ENCODE data around the gene CEP128. TPM values are rescaled to one million over a fixed set of nuclear protein-coding genes. Genes with fewer than 3 reads are reported as not detected.

The CEP128 gene
- total RNA-seq, 5 donors from 2014 or later (not counting 1 experiment from before 2014, with no cell fraction given) = 12.6 to 24.8 (median 15.2) TPM

GRCh38 chr14:80627745-80628144 lies 313.8 kb downstream of the CEP128 start:
- CTCF ChIA-PET = no interaction called here
- H3K36me3 ChIP-seq (ENCODE audit: control insufficient read depth in 2 of 2, extremely low read depth in 1 of 2, insufficient read depth in 1 of 2, low read length in 1 of 2) = no peaks in the 10 kb centered on the region
- H3K27ac ChIP-seq (ENCODE audit: low read length) = no peak overlapping the region
- H3K4me1 ChIP-seq (ENCODE audit: control insufficient read depth in 1 of 2, extremely low read depth in 1 of 2, insufficient read depth in 2 of 2, low read length in 2 of 2) = no peaks in the 10 kb centered on the region
- no peaks in the 10 kb centered on the region for H3K36me3 Mint-ChIP-seq
- peaks cover 8 to 14% (median 11%) of the 10 kb centered on the region in 3 donors for H3K9me3 Mint-ChIP-seq
- no peak overlapping the region for H3K4me3 ChIP-seq (ENCODE audit: control insufficient read depth in 1 of 2, extremely low read depth in 1 of 2, low read length in 1 of 2)
- POLR2A ChIA-PET = no interaction called here
- H3K27me3 Mint-ChIP-seq = no peaks in the 10 kb centered on the region
- no peaks in the 10 kb centered on the region for H3K9me3 ChIP-seq
- H3K4me3 Mint-ChIP-seq = no peak overlapping the region
- DNase-seq (no peak), ATAC-seq (replicated peaks in 1 of 4) (no peak)
- no CpG with 5 or more reads among the region's 2 CpGs for WGBS (ENCODE audit: insufficient coverage)
- no peaks in the 10 kb centered on the region for H3K4me1 Mint-ChIP-seq
- H3K27ac Mint-ChIP-seq = no peak overlapping the region
- H3K27me3 ChIP-seq (replicated peaks in 1 of 2; ENCODE audit: control insufficient read depth in 2 of 2, extremely low read depth in 1 of 2, insufficient read depth in 2 of 2, low read length in 1 of 2) = no peaks in the 10 kb centered on the region

- no CpG with 5 or more reads among the region's 1 CpG for WGBS (ENCODE audit: insufficient coverage)
- H3K9me3 ChIP-seq = no peaks in the 10 kb centered on the region
- POLR2A ChIA-PET = no interaction called here
- no peak overlapping the region for H3K27ac ChIP-seq (ENCODE audit: low read length)
- Mint-ChIP-seq H3K27ac (no peak overlapping the region), H3K9me3 (peaks cover 8 to 14% (median 11%) of the 10 kb centered on the region in 3 donors), H3K4me1 (no peaks in the 10 kb centered on the region), H3K36me3 (no peaks in the 10 kb centered on the region), H3K27me3 (no peaks in the 10 kb centered on the region), H3K4me3 (no peak overlapping the region)
- H3K36me3 ChIP-seq (ENCODE audit: control insufficient read depth in 2 of 2, extremely low read depth in 1 of 2, insufficient read depth in 1 of 2, low read length in 1 of 2) = no peaks in the 10 kb centered on the region
- H3K4me3 ChIP-seq (ENCODE audit: control insufficient read depth in 1 of 2, extremely low read depth in 1 of 2, low read length in 1 of 2) = no peak overlapping the region
- ATAC-seq (replicated peaks in 1 of 4) (no peak), DNase-seq (no peak)
- CTCF ChIA-PET = no interaction called here
- H3K27me3 ChIP-seq (replicated peaks in 1 of 2; ENCODE audit: control insufficient read depth in 2 of 2, extremely low read depth in 1 of 2, insufficient read depth in 2 of 2, low read length in 1 of 2) = no peaks in the 10 kb centered on the region
- no peaks in the 10 kb centered on the region for H3K4me1 ChIP-seq (ENCODE audit: control insufficient read depth in 1 of 2, extremely low read depth in 1 of 2, insufficient read depth in 2 of 2, low read length in 2 of 2)
These were observed 317.0 kb downstream of the CEP128 start for GRCh38 chr14:80624581-80624980.

GRCh38 chr14:80621701-80622100 lies 319.8 kb downstream of the CEP128 start:
- Histone ChIP-seq H3K4me3 (ENCODE audit: control insufficient read depth in 1 of 2, extremely low read depth in 1 of 2, low read length in 1 of 2) (no peak overlapping the region), H3K4me1 (ENCODE audit: control insufficient read depth in 1 of 2, extremely low read depth in 1 of 2, insufficient read depth in 2 of 2, low read length in 2 of 2) (no peaks in the 10 kb centered on the region), H3K27me3 (replicated peaks in 1 of 2; ENCODE audit: control insufficient read depth in 2 of 2, extremely low read depth in 1 of 2, insufficient read depth in 2 of 2, low read length in 1 of 2) (no peaks in the 10 kb centered on the region), H3K9me3 (no peaks in the 10 kb centered on the region), H3K36me3 (ENCODE audit: control insufficient read depth in 2 of 2, extremely low read depth in 1 of 2, insufficient read depth in 1 of 2, low read length in 1 of 2) (no peaks in the 10 kb centered on the region), H3K27ac (ENCODE audit: low read length) (no peak overlapping the region)
- Mint-ChIP-seq H3K4me3 (no peak overlapping the region), H3K36me3 (peaks cover 7% of the 10 kb centered on the region), H3K27me3 (no peaks in the 10 kb centered on the region), H3K27ac (no peak overlapping the region), H3K4me1 (no peaks in the 10 kb centered on the region), H3K9me3 (peaks cover 8 to 14% (median 11%) of the 10 kb centered on the region in 3 donors)
- POLR2A ChIA-PET = no interaction called here
- DNase-seq (no peak), ATAC-seq (replicated peaks in 1 of 4) (no peak)
- CTCF ChIA-PET = no interaction called here
- no CpG with 5 or more reads among the region's 3 CpGs for WGBS (ENCODE audit: insufficient coverage)

- Histone ChIP-seq H3K27me3 (replicated peaks in 1 of 2; ENCODE audit: control insufficient read depth in 2 of 2, extremely low read depth in 1 of 2, insufficient read depth in 2 of 2, low read length in 1 of 2) (no peaks in the 10 kb centered on the region), H3K4me3 (ENCODE audit: control insufficient read depth in 1 of 2, extremely low read depth in 1 of 2, low read length in 1 of 2) (no peak overlapping the region), H3K9me3 (no peaks in the 10 kb centered on the region), H3K27ac (ENCODE audit: low read length) (no peak overlapping the region), H3K4me1 (ENCODE audit: control insufficient read depth in 1 of 2, extremely low read depth in 1 of 2, insufficient read depth in 2 of 2, low read length in 2 of 2) (no peaks in the 10 kb centered on the region), H3K36me3 (ENCODE audit: control insufficient read depth in 2 of 2, extremely low read depth in 1 of 2, insufficient read depth in 1 of 2, low read length in 1 of 2) (no peaks in the 10 kb centered on the region)
- Mint-ChIP-seq H3K4me3 (no peak overlapping the region), H3K27me3 (no peaks in the 10 kb centered on the region), H3K36me3 (peaks cover 9% of the 10 kb centered on the region), H3K4me1 (no peaks in the 10 kb centered on the region), H3K27ac (no peak overlapping the region), H3K9me3 (peaks cover 5 to 10% (median 8%) of the 10 kb centered on the region in 3 donors)
- ATAC-seq (replicated peaks in 1 of 4) = no peak
- ChIA-PET POLR2A (no interaction called here), CTCF (no interaction called here)
- no CpG with 5 or more reads among the region's 1 CpG for WGBS (ENCODE audit: insufficient coverage)
- no peak for DNase-seq
These were observed 321.1 kb downstream of the CEP128 start for GRCh38 chr14:80620434-80620833.

- Mint-ChIP-seq H3K27me3 (no peaks in the 10 kb centered on the region), H3K27ac (no peak overlapping the region), H3K9me3 (peaks cover under 1 to 2% (median 1%) of the 10 kb centered on the region in 3 donors), H3K36me3 (peaks cover 9% of the 10 kb centered on the region), H3K4me1 (no peaks in the 10 kb centered on the region), H3K4me3 (no peak overlapping the region)
- Histone ChIP-seq H3K9me3 (no peaks in the 10 kb centered on the region), H3K4me3 (ENCODE audit: control insufficient read depth in 1 of 2, extremely low read depth in 1 of 2, low read length in 1 of 2) (no peak overlapping the region), H3K27me3 (replicated peaks in 1 of 2; ENCODE audit: control insufficient read depth in 2 of 2, extremely low read depth in 1 of 2, insufficient read depth in 2 of 2, low read length in 1 of 2) (no peaks in the 10 kb centered on the region), H3K36me3 (ENCODE audit: control insufficient read depth in 2 of 2, extremely low read depth in 1 of 2, insufficient read depth in 1 of 2, low read length in 1 of 2) (no peaks in the 10 kb centered on the region), H3K27ac (ENCODE audit: low read length) (no peak overlapping the region), H3K4me1 (ENCODE audit: control insufficient read depth in 1 of 2, extremely low read depth in 1 of 2, insufficient read depth in 2 of 2, low read length in 2 of 2) (no peaks in the 10 kb centered on the region)
- DNase-seq (no peak), ATAC-seq (replicated peaks in 1 of 4) (no peak)
- CTCF ChIA-PET = no interaction called here
- POLR2A ChIA-PET = no interaction called here
- WGBS (ENCODE audit: insufficient coverage) = no CpG with 5 or more reads among the region's 4 CpGs
These were observed 322.7 kb downstream of the CEP128 start for GRCh38 chr14:80618751-80619329.

- H3K4me1 Mint-ChIP-seq = no peaks in the 10 kb centered on the region
- H3K27me3 Mint-ChIP-seq = no peaks in the 10 kb centered on the region
- no peaks in the 10 kb centered on the region for H3K9me3 Mint-ChIP-seq
- no peaks in the 10 kb centered on the region for H3K36me3 ChIP-seq (ENCODE audit: control insufficient read depth in 2 of 2, extremely low read depth in 1 of 2, insufficient read depth in 1 of 2, low read length in 1 of 2)
- H3K4me3 Mint-ChIP-seq = no peak overlapping the region
- H3K9me3 ChIP-seq = no peaks in the 10 kb centered on the region
- ATAC-seq (replicated peaks in 1 of 4) (no peak), DNase-seq (no peak)
- POLR2A ChIA-PET = no interaction called here
- no peaks in the 10 kb centered on the region for H3K4me1 ChIP-seq (ENCODE audit: control insufficient read depth in 1 of 2, extremely low read depth in 1 of 2, insufficient read depth in 2 of 2, low read length in 2 of 2)
- peaks cover 9% of the 10 kb centered on the region for H3K36me3 Mint-ChIP-seq
- H3K27ac Mint-ChIP-seq = no peak overlapping the region
- H3K4me3 ChIP-seq (ENCODE audit: control insufficient read depth in 1 of 2, extremely low read depth in 1 of 2, low read length in 1 of 2) = no peak overlapping the region
- no peak overlapping the region for H3K27ac ChIP-seq (ENCODE audit: low read length)
- no peaks in the 10 kb centered on the region for H3K27me3 ChIP-seq (replicated peaks in 1 of 2; ENCODE audit: control insufficient read depth in 2 of 2, extremely low read depth in 1 of 2, insufficient read depth in 2 of 2, low read length in 1 of 2)
- CTCF ChIA-PET = no interaction called here
- no CpG with 5 or more reads among the region's 4 CpGs for WGBS (ENCODE audit: insufficient coverage)
These were observed 325.7 kb downstream of the CEP128 start for GRCh38 chr14:80615831-80616230.

GRCh38 chr14:80609055-80609454 lies 332.5 kb downstream of the CEP128 start:
- Histone ChIP-seq H3K36me3 (ENCODE audit: control insufficient read depth in 2 of 2, extremely low read depth in 1 of 2, insufficient read depth in 1 of 2, low read length in 1 of 2) (no peaks in the 10 kb centered on the region), H3K27me3 (replicated peaks in 1 of 2; ENCODE audit: control insufficient read depth in 2 of 2, extremely low read depth in 1 of 2, insufficient read depth in 2 of 2, low read length in 1 of 2) (no peaks in the 10 kb centered on the region), H3K4me3 (ENCODE audit: control insufficient read depth in 1 of 2, extremely low read depth in 1 of 2, low read length in 1 of 2) (no peak overlapping the region), H3K9me3 (no peaks in the 10 kb centered on the region), H3K4me1 (ENCODE audit: control insufficient read depth in 1 of 2, extremely low read depth in 1 of 2, insufficient read depth in 2 of 2, low read length in 2 of 2) (no peaks in the 10 kb centered on the region), H3K27ac (ENCODE audit: low read length) (no peak overlapping the region)
- ChIA-PET CTCF (interaction anchor here in 1 of 2 donors (0.6 kb wide), 1 partner anchor 102 kb away, joined by 4 read pairs; no protein-coding TSS in a partner anchor), POLR2A (no interaction called here)
- Mint-ChIP-seq H3K27ac (no peak overlapping the region), H3K36me3 (no peaks in the 10 kb centered on the region), H3K9me3 (no peaks in the 10 kb centered on the region), H3K27me3 (no peaks in the 10 kb centered on the region), H3K4me1 (no peaks in the 10 kb centered on the region), H3K4me3 (no peak overlapping the region)
- no peak for ATAC-seq (replicated peaks in 1 of 4)
- no peak for DNase-seq
